WERI-Rb-1 (cell line): ENCODE data around the gene ASAP3.

Source experiments
- DNase-seq: peaks from one replicate; pipeline ENCODE4 v3.0.0-alpha.2; 2020
- H3K27ac ChIP-seq: fragments of 250-450 bp; sonication (Bioruptor Pico); 2 replicates; pipeline ENCODE4 v1.5.1; 2020; ENCODE audit warnings: mild to moderate bottlenecking, moderate library complexity
- H3K27me3 ChIP-seq: fragments of 250-450 bp; sonication (Bioruptor Pico); 2 replicates; pipeline ENCODE4 v1.5.1; 2021; ENCODE audit warnings: mild to moderate bottlenecking, low read depth, moderate library complexity; ENCODE audit not compliant: insufficient read depth, severe bottlenecking
- H3K36me3 ChIP-seq: fragments of 250-450 bp; sonication (Bioruptor Pico); 2 replicates; pipeline ENCODE4 v1.5.1; 2020; ENCODE audit warnings: mild to moderate bottlenecking, moderate library complexity
- H3K4me3 ChIP-seq: 2 replicates; pipeline ENCODE4 v1.5.1; 2011; ENCODE audit warnings: low read depth, mild to moderate bottlenecking, control low read depth, low read length
- H3K9me3 ChIP-seq: fragments of 250-450 bp; sonication (Bioruptor Pico); 2 replicates; pipeline ENCODE4 v1.5.1; 2021; ENCODE audit warnings: mild to moderate bottlenecking, moderate library complexity; ENCODE audit not compliant: severe bottlenecking
- CTCF ChIP-seq: IDR thresholded peaks from 2 replicates; pipeline ENCODE4 v1.5.1; 2011; ENCODE audit warnings: low read depth, mild to moderate bottlenecking, control low read depth, inconsistent platforms, low read length

ASAP3 gene

GRCh38 chr1:23475641-23476040, 8.3 kb downstream of the ASAP3 start:
- no peak overlapping the region for H3K27ac ChIP-seq
- no peak overlapping the region for H3K4me3 ChIP-seq
- no peaks in the 10 kb centered on the region for H3K36me3 ChIP-seq
- no peaks in the 10 kb centered on the region for H3K27me3 ChIP-seq
- no peak for TF ChIP-seq CTCF
- no peak for DNase-seq
- no peaks in the 10 kb centered on the region for H3K9me3 ChIP-seq

- DNase-seq = no peak
These were observed 8.8 kb downstream of the ASAP3 start for GRCh38 chr1:23475134-23475628.

GRCh38 chr1:23473037-23473800, 10.8 kb downstream of the ASAP3 start:
- Histone ChIP-seq H3K36me3 (no peaks in the 10 kb centered on the region), H3K27me3 (no peaks in the 10 kb centered on the region), H3K9me3 (no peaks in the 10 kb centered on the region), H3K4me3 (no peak overlapping the region), H3K27ac (no peak overlapping the region)
- TF ChIP-seq CTCF = no peak
- DNase-seq = no peak

More at GRCh38 chr1:23475134-23475628, 8.8 kb downstream of the ASAP3 start:
- Histone ChIP-seq H3K9me3 (no peaks in the 10 kb centered on the region), H3K27ac (no peak overlapping the region), H3K27me3 (no peaks in the 10 kb centered on the region), H3K36me3 (no peaks in the 10 kb centered on the region), H3K4me3 (no peak overlapping the region)
- no peak for TF ChIP-seq CTCF

- no peaks in the 10 kb centered on the region for H3K9me3 ChIP-seq
- no peak for DNase-seq
- no peak for TF ChIP-seq CTCF
- H3K4me3 ChIP-seq = no peak overlapping the region
- no peak overlapping the region for H3K27ac ChIP-seq
- no peaks in the 10 kb centered on the region for H3K27me3 ChIP-seq
- H3K36me3 ChIP-seq = no peaks in the 10 kb centered on the region
These were observed 11.5 kb downstream of the ASAP3 start for GRCh38 chr1:23472351-23473036.

- Histone ChIP-seq H3K36me3 (no peaks in the 10 kb centered on the region), H3K9me3 (no peaks in the 10 kb centered on the region), H3K27ac (no peak overlapping the region), H3K4me3 (no peak overlapping the region), H3K27me3 (no peaks in the 10 kb centered on the region)
- DNase-seq = no peak
- TF ChIP-seq CTCF = no peak
These were observed 12.4 kb downstream of the ASAP3 start for GRCh38 chr1:23471473-23472075.
